Measurements from ENCODE around the gene NAT16.
"Not testable (repeated sequence)": the region's sequence is repeated elsewhere in the genome, so short reads cannot be mapped to it uniquely, and the experiment has no call there.

Gene NAT16

GRCh38 chr7:101134399-101134980 is 45.6 kb downstream of the NAT16 start:
- 85% methylated on average over 2 of the region's 6 CpGs for WGBS
- Histone ChIP-seq H2BK120ac (ENCODE audit: low read depth, low read length) (peak overlapping the region; percentile 37), H2AK5ac (ENCODE audit: low read length, severe bottlenecking) (peak overlapping the region; percentile 56)

DNA sequence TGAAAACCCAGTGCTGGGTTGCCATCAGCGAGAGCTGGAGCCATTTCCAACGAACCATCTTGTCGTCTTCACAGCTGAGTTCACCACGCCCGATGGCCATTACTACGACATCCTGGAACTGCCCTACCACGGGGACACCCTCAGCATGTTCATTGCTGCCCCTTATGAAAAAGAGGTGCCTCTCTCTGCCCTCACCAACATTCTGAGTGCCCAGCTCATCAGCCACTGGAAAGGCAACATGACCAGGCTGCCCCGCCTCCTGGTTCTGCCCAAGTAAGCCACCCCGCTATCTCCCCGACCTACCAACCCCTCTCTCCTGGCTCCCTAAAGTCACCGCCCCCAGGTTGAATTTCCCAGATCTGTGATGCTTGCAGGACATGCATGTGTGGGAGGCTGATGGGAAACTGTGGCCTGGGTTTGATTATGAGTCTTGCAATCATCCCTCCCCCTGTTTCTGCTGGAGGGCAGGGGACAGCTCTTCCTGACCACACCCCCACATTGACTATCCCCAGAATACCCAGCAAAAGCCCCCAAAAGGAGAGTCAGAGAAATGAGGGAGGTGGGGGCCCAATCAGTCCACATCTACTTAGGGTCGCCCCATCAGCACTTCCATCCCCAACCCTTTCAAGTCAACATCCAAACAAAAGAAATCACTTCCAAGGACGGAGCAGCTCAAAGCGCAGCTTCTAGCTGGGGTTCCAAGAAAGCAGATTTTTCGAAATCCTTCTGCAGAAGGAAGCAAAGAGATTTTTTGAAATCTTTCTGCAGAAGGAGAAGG is 46.3 kb downstream of the NAT16 start:
- H2BK5ac ChIP-seq (ENCODE audit: low read depth, low read length, poor library complexity, severe bottlenecking), result no peak overlapping the region
- peaks cover 6% of the 10 kb centered on the region for H3K79me1 ChIP-seq (replicated peaks; ENCODE audit: low read length, poor library complexity, severe bottlenecking)
- H3K9ac ChIP-seq (ENCODE audit: low read length), result peak overlapping the region; percentile 76
- H4K91ac ChIP-seq (ENCODE audit: low read length), result peak overlapping the region; percentile 9
- peaks cover 58 to 74% of the 10 kb centered on the region in 2 experiments for H3K36me3 ChIP-seq (ENCODE audit: control insufficient read depth in 1 of 2, insufficient read depth in 2 of 2, low read depth in 1 of 2, low read length in 2 of 2)
- H2AK5ac ChIP-seq (ENCODE audit: low read length, severe bottlenecking), result peak overlapping the region; percentile 56
- 75% methylated on average over 13 of the region's 15 CpGs for WGBS
- H3K14ac ChIP-seq (ENCODE audit: low read length in 2 of 2), result peak overlapping the region in 1 of 2 experiments; percentile 14
- H2BK15ac ChIP-seq (ENCODE audit: low read depth, poor library complexity, severe bottlenecking), result peak overlapping the region; percentile 40
- peak overlapping the region; percentile 27 for H4K8ac ChIP-seq (ENCODE audit: low read length)
- peak overlapping the region; percentile 10 to 37 for H3K4me3 ChIP-seq (ENCODE audit: insufficient read depth in 1 of 2, low read depth in 1 of 2, low read length in 2 of 2)
- no peaks in the 10 kb centered on the region for H3K9me3 ChIP-seq (ENCODE audit: control insufficient read depth, low read length)
- H3K4ac ChIP-seq (ENCODE audit: low read depth in 1 of 2, low read length in 2 of 2), result peak overlapping the region; percentile 2 to 20
- peak overlapping the region; percentile 37 for H2BK120ac ChIP-seq (ENCODE audit: low read depth, low read length)
- H3K4me2 ChIP-seq (ENCODE audit: low read length, poor library complexity, severe bottlenecking), result no peak overlapping the region
- H2AFZ ChIP-seq (ENCODE audit: low read depth, low read length), result no peak overlapping the region
- DNase-seq, result peak; percentile 70
- H3K23ac ChIP-seq (ENCODE audit: low read length in 2 of 2), result peak overlapping the region in 1 of 2 experiments; percentile 20
- peak overlapping the region; percentile 44 for H3K27ac ChIP-seq (ENCODE audit: low read length, poor library complexity, severe bottlenecking)
- H3K4me1 ChIP-seq (ENCODE audit: control insufficient read depth, insufficient read depth, low read depth, low read length), result peaks cover 23% of the 10 kb centered on the region
- H3K27me3 ChIP-seq (ENCODE audit: control insufficient read depth in 1 of 2, insufficient read depth in 1 of 2, low read length in 2 of 2), result no peaks in the 10 kb centered on the region
- H3K18ac ChIP-seq (ENCODE audit: low read depth in 1 of 2, low read length in 2 of 2), result peak overlapping the region in 1 of 2 experiments; percentile 58
- H2BK12ac ChIP-seq (ENCODE audit: low read length in 2 of 2), result peak overlapping the region in 1 of 2 experiments; percentile 64

More at GRCh38 chr7:101134399-101134980, 45.6 kb downstream of the NAT16 start:
- Histone ChIP-seq H3K27ac (ENCODE audit: low read length, poor library complexity, severe bottlenecking) (peak overlapping the region; percentile 44), H4K91ac (ENCODE audit: low read length) (no peak overlapping the region), H3K4me3 (ENCODE audit: insufficient read depth in 1 of 2, low read depth in 1 of 2, low read length in 2 of 2) (peak overlapping the region in 1 of 2 experiments; percentile 37), H3K27me3 (ENCODE audit: control insufficient read depth in 1 of 2, insufficient read depth in 1 of 2, low read length in 2 of 2) (no peaks in the 10 kb centered on the region), H3K9me3 (ENCODE audit: control insufficient read depth, low read length) (no peaks in the 10 kb centered on the region), H3K36me3 (ENCODE audit: control insufficient read depth in 1 of 2, insufficient read depth in 2 of 2, low read depth in 1 of 2, low read length in 2 of 2) (peaks cover 58 to 74% of the 10 kb centered on the region in 2 experiments), H2BK12ac (ENCODE audit: low read length in 2 of 2) (peak overlapping the region in 1 of 2 experiments; percentile 34), H3K4me1 (ENCODE audit: control insufficient read depth, insufficient read depth, low read depth, low read length) (peaks cover 23% of the 10 kb centered on the region), H2BK15ac (ENCODE audit: low read depth, poor library complexity, severe bottlenecking) (no peak overlapping the region), H3K4me2 (ENCODE audit: low read length, poor library complexity, severe bottlenecking) (no peak overlapping the region), H2AFZ (ENCODE audit: low read depth, low read length) (no peak overlapping the region), H2BK5ac (ENCODE audit: low read depth, low read length, poor library complexity, severe bottlenecking) (no peak overlapping the region), H3K18ac (ENCODE audit: low read depth in 1 of 2, low read length in 2 of 2) (no peak overlapping the region), H3K4ac (ENCODE audit: low read depth in 1 of 2, low read length in 2 of 2) (no peak overlapping the region), H3K79me1 (replicated peaks; ENCODE audit: low read length, poor library complexity, severe bottlenecking) (peaks cover 6% of the 10 kb centered on the region), H3K23ac (ENCODE audit: low read length in 2 of 2) (peak overlapping the region in 1 of 2 experiments; percentile 20), H4K8ac (ENCODE audit: low read length) (no peak overlapping the region), H3K14ac (ENCODE audit: low read length in 2 of 2) (no peak overlapping the region), H3K9ac (ENCODE audit: low read length) (peak overlapping the region; percentile 76)
- peak; percentile 64 for DNase-seq

DNA sequence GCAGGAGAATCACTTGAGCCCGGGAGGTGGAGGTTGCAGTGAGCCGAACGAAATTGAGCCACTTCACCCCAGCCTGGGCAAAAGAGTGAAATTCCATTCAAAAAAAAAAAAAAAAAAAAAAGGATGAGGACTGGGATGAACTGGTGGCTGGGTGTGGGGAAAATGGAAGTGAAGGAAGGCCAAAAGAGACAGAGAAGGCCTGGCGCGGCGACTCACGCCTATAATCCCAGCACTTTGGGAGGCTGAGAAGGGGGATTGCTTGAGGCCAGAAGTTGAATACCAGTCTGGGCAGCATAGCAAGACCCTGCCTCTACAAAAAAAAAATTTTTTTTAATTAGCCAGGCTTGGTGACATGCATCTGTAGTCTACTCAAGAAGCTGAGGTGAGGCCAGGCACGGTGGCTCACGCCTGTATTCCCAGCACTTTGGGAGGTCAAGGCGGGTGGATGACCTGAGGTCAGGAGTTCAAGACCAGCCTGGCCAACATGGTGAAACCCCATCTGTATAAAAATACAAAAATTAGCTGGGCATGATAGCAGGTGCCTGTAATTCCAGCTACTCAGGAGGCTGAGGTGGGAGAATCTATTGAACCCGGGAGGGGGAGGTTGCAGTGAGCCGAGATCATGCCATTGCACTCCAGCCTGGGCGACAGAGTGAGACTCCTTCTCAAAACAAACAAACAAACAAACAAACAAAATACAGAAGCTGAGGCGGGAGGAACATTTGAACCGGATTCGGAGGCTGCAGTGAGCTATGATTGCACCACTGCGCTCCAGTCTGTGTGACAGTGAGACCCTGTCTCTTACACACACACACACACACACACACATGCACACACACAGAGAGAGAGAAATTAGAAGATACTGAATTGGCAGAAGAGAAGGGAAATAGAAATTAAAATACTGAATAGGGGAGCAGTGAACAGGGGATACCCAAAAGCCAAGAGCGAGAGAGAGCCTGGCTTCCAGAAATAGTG is 47.2 kb downstream of the NAT16 start:
- H3K27me3 ChIP-seq (ENCODE audit: control insufficient read depth in 1 of 2, insufficient read depth in 1 of 2, low read length in 2 of 2); H3K23ac ChIP-seq (ENCODE audit: low read length in 2 of 2); H3K14ac ChIP-seq (ENCODE audit: low read length in 2 of 2); H3K4me3 ChIP-seq (ENCODE audit: insufficient read depth in 1 of 2, low read depth in 1 of 2, low read length in 2 of 2); H2AK5ac ChIP-seq (ENCODE audit: low read length, severe bottlenecking); H2BK15ac ChIP-seq (ENCODE audit: low read depth, poor library complexity, severe bottlenecking); H3K4ac ChIP-seq (ENCODE audit: low read depth in 1 of 2, low read length in 2 of 2); H2BK5ac ChIP-seq (ENCODE audit: low read depth, low read length, poor library complexity, severe bottlenecking); H4K91ac ChIP-seq (ENCODE audit: low read length); H3K4me2 ChIP-seq (ENCODE audit: low read length, poor library complexity, severe bottlenecking); H4K8ac ChIP-seq (ENCODE audit: low read length); H3K79me1 ChIP-seq (replicated peaks; ENCODE audit: low read length, poor library complexity, severe bottlenecking); H2BK120ac ChIP-seq (ENCODE audit: low read depth, low read length); H2BK12ac ChIP-seq (ENCODE audit: low read length in 2 of 2); H3K9me3 ChIP-seq (ENCODE audit: control insufficient read depth, low read length); H2AFZ ChIP-seq (ENCODE audit: low read depth, low read length): not testable (repeated sequence)
- peak overlapping the region; percentile 44 for H3K27ac ChIP-seq (ENCODE audit: low read length, poor library complexity, severe bottlenecking)
- DNase-seq, result peak; percentile 72
- 76% methylated on average over 15 of the region's 18 CpGs for WGBS
- peak overlapping the region in 1 of 2 experiments; percentile 73 for H3K18ac ChIP-seq (ENCODE audit: low read depth in 1 of 2, low read length in 2 of 2)
- peaks cover 31% of the 10 kb centered on the region for H3K4me1 ChIP-seq (ENCODE audit: control insufficient read depth, insufficient read depth, low read depth, low read length)
- peak overlapping the region; percentile 76 for H3K9ac ChIP-seq (ENCODE audit: low read length)
- H3K36me3 ChIP-seq (ENCODE audit: control insufficient read depth in 1 of 2, insufficient read depth in 2 of 2, low read depth in 1 of 2, low read length in 2 of 2), result peaks cover 64 to 79% of the 10 kb centered on the region in 2 experiments

All from mesenchymal stem cell (in vitro differentiated cells and primary cell).